Mesothelial cell of epicardium (in vitro differentiated cells): ENCODE data around the gene NUP50. TPM values are rescaled to one million over a fixed set of nuclear protein-coding genes. Genes with fewer than 3 reads are reported as not detected.

Source experiments
- DNase-seq, 2 experiments: peaks; one replicate each; pipeline ENCODE4 v3.0.0; 2021; ENCODE audit warnings: low spot score in 2 of 2; ENCODE audit not compliant: unreplicated experiment in 2 of 2
- H3K27ac Mint-ChIP-seq: 2 replicates; pipeline ENCODE4 v1.8.0; 2021; ENCODE audit warnings: mixed read lengths
- H3K27me3 Mint-ChIP-seq: 2 replicates; pipeline ENCODE4 v1.8.0; 2021; ENCODE audit warnings: low read depth, mixed read lengths
- H3K36me3 Mint-ChIP-seq: 2 replicates; pipeline ENCODE4 v1.8.0; 2021; ENCODE audit warnings: mixed read lengths
- H3K4me1 Mint-ChIP-seq: 2 replicates; pipeline ENCODE4 v1.8.0; 2021; ENCODE audit warnings: mixed read lengths
- H3K4me3 Mint-ChIP-seq: 2 replicates; pipeline ENCODE4 v1.8.0; 2021; ENCODE audit warnings: mild to moderate bottlenecking, moderate library complexity, mixed read lengths
- H3K9me3 Mint-ChIP-seq: 2 replicates; pipeline ENCODE4 v1.8.0; 2021; ENCODE audit warnings: mixed read lengths
- CTCF ChIP-seq: fragments of 200-600 bp; sonication (generic); IDR thresholded peaks from one replicate; pipeline ENCODE4 v1.5.0; 2021; ENCODE audit warnings: antibody characterized with exemption; ENCODE audit not compliant: unreplicated experiment
- total RNA-seq: library from RNA; stranded (reverse); gene quantifications from 3 replicates; pipeline ENCODE4 v1.2.1, GENCODE V29; 2021

The NUP50 gene
- total RNA-seq, 1 donor from 2014 or later: 45.8 TPM

- H3K36me3 Mint-ChIP-seq: peaks cover 9% of the 10 kb centered on the region
- no peak overlapping the region for H3K4me3 Mint-ChIP-seq
- no peak for DNase-seq
- no peak for TF ChIP-seq CTCF
- no peak overlapping the region for H3K27ac Mint-ChIP-seq
- no peaks in the 10 kb centered on the region for H3K27me3 Mint-ChIP-seq
- no peaks in the 10 kb centered on the region for H3K9me3 Mint-ChIP-seq
- peaks cover 20% of the 10 kb centered on the region for H3K4me1 Mint-ChIP-seq
Measured at GRCh38 chr22:45154383-45154782, 9.3 kb upstream of the NUP50 start.

- peaks cover 20% of the 10 kb centered on the region for H3K4me1 Mint-ChIP-seq
- no peaks in the 10 kb centered on the region for H3K9me3 Mint-ChIP-seq
- H3K36me3 Mint-ChIP-seq: peaks cover 9% of the 10 kb centered on the region
- no peak overlapping the region for H3K27ac Mint-ChIP-seq
- H3K4me3 Mint-ChIP-seq: no peak overlapping the region
- no peaks in the 10 kb centered on the region for H3K27me3 Mint-ChIP-seq
- no peak for TF ChIP-seq CTCF
- DNase-seq: no peak
Measured at GRCh38 chr22:45155050-45155840, 8.5 kb upstream of the NUP50 start.

- TF ChIP-seq CTCF: no peak
- no peaks in the 10 kb centered on the region for H3K27me3 Mint-ChIP-seq
- peaks cover 31% of the 10 kb centered on the region for H3K4me1 Mint-ChIP-seq
- H3K36me3 Mint-ChIP-seq: peaks cover 9% of the 10 kb centered on the region
- no peak for DNase-seq
- H3K27ac Mint-ChIP-seq: no peak overlapping the region
- no peaks in the 10 kb centered on the region for H3K9me3 Mint-ChIP-seq
- no peak overlapping the region for H3K4me3 Mint-ChIP-seq
Measured at GRCh38 chr22:45157907-45158306, 5.8 kb upstream of the NUP50 start.

GRCh38 chr22:45159652-45160462 is 3.9 kb upstream of the NUP50 start:
- no peak for DNase-seq
- Mint-ChIP-seq H3K9me3 (no peaks in the 10 kb centered on the region), H3K27ac (peak overlapping the region; percentile 57), H3K36me3 (peaks cover 8% of the 10 kb centered on the region), H3K27me3 (no peaks in the 10 kb centered on the region), H3K4me3 (no peak overlapping the region), H3K4me1 (peaks cover 35% of the 10 kb centered on the region)
- TF ChIP-seq CTCF: no peak

GRCh38 chr22:45162531-45162930 is 1.2 kb upstream of the NUP50 start:
- no peaks in the 10 kb centered on the region for H3K9me3 Mint-ChIP-seq
- no peaks in the 10 kb centered on the region for H3K36me3 Mint-ChIP-seq
- H3K27me3 Mint-ChIP-seq: no peaks in the 10 kb centered on the region
- no peak for DNase-seq
- TF ChIP-seq CTCF: no peak
- peaks cover 43% of the 10 kb centered on the region for H3K4me1 Mint-ChIP-seq
- peak overlapping the region; percentile 66 for H3K27ac Mint-ChIP-seq
- peak overlapping the region; percentile 89 for H3K4me3 Mint-ChIP-seq
